ENCODE measurements around the gene GID8.

GID8 gene

DNA sequence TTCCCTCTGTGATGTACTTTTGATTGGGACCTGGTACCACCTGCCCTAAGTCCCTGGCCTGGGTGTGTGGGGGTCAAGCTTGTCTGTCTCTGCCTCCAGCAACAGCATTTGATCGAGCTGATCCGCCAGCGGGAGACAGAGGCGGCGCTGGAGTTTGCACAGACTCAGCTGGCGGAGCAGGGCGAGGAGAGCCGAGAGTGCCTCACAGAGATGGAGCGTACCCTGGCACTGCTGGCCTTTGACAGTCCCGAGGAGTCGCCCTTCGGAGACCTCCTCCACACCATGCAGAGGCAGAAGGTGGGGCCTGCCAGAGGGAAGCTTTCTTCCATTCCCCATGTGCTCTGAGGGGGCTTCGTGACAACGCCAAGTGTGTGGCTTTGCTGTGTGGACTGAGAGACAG is 5.4 kb downstream of the GID8 start:
- no peak for DNase-seq (ENCODE audit: low read depth in 2 of 2)

DNA sequence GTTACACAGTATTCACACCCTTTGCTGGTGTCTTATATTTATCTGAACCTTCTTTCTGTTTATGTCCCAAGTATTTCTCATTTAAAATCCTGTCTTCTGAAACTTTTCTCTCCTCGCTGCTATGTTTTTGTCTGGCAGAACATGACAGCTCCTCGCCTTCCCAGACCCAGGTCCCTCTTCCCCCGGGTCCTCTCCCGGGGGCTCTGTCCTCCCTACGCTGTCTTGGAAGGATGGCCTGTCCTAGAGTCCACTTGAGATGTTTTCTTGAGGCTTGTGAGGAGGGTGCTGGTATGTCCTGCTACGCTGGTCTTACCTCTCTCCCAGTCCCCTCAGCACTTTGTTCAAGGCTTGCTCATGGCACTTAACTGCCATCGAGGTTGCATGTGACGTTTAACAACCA is 6.2 kb downstream of the GID8 start:
- no peak for DNase-seq (ENCODE audit: low read depth in 2 of 2)

DNA sequence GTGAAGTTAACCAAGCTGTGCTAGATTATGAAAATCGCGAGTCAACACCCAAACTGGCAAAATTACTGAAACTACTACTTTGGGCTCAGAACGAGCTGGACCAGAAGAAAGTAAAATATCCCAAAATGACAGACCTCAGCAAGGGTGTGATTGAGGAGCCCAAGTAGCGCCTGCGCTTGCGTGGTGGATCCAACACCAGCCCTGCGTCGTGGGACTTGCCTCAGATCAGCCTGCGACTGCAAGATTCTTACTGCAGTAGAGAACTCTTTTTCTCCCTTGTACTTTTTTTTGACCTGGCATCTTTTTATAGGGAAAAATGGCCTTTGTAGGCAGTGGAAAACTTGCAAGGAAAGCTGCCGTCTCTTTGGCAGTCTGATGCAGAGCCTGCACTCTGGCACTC is 6.8 kb downstream of the GID8 start:
- no peak for DNase-seq (ENCODE audit: low read depth in 2 of 2)

DNA sequence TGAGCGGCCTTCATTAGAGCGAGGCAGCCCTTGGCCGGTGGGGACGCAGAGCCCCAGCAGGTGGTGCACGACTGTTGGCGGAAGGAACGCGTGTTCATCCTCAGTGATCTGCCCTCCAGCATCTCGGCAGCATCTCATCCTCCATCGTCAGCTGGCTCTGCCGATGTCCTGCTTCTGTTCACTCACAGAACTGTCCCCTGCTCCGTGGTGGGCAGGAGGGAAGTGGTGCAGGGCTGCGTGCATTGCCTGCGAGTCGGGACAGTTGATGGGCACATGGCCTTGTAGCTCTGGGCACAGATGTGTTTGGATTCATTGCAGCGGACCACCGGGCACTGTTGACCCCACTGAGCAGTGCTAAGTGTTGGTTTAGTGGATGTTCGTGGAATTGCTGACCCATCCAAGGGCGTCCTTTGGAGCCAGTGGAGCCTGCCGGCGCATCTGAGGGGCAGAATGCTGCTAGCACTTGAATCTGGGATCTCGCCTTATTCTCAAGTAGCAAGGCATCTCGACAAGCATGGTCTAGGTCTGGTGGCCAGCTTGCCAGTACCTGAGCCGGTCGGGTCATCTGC is 7.9 kb downstream of the GID8 start:
- DNase-seq (ENCODE audit: low read depth in 2 of 2): no peak

DNA sequence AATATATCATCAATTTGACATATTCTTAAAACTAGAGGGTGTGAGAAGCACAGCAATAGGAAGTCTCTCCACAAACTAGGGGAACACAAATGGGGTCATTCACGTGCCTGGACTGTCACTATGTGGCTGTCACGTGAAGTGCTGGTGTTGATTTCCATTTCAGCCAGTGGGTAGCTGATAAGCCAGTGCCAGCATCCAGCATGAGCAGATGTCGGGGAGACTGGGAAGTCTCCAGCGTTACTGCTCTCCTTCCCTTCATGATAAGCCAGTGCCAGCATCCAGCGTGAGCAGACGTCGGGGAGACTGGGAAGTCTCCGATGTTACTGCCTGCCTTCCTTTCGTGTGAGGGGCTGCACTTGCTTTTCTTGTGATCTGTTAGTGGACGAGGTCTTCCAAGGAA is 9.0 kb downstream of the GID8 start:
- no peak for DNase-seq (ENCODE audit: low read depth in 2 of 2)

DNA sequence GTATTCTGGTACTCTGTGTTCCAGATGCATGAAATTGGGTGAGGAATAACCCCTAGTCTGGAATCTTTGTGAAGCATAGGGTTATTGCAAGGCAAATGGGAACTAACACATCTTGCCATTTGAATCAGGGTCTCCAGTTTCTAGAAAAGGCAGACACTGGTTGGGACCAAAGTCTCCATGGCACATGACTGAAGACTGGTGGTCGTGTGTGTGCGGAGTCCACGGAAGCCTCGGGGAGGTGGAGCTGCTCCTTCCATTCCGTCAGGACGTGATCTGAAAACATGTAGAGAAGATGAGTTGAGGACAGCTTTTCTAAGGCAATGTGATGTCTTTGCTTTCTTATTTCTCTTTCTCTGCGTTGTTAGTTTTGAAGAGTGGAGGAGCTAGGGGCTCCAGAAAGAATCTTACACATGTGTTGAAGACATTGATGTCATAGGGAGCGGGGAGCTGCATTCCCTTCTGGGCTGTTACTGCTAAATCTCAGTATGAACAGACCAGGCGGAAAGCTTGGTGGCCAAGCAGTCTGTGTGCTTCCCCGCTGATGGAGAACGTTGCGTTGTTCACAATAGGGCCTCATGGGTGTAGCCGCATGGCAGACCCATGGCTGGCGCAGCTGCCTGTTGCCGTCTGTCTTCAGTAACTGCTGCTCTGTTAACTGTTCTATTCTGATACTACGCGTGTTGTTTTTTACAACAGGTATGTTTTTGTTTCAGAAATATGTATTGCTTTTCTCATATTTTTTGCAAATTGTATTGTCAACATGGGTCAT is 9.8 kb downstream of the GID8 start:
- DNase-seq (ENCODE audit: low read depth in 2 of 2): no peak

DNA sequence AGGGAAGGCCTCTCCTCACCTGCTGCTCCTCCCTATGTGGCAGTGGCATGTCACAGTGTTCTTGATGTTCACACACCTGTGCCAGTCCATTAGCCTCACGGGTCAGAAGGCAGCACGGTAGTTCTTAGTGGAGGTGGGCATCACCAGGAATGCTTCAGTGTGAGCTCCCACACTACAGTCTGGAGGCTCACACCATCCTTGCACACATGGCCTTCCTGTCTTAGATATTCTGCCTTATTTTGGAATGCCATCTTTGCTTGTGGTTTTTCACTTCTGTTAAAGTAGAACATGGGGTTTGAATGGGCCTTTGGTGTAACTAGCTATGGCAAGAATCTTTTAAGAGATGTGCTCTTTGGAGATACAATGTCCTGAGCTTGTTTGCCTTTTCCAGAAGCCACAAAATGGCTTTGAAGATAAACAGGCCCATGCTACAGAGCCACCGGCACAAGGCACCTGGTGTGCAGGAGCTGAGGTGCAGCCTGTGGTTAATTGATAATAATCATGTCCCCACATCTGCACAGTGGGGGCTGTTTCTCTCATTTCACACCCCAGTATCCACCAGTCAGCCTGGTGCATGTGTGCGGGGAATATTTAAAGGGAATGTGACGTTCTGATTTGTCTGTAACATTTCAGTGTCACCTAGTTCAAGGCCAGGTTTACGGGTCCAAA is 11.3 kb downstream of the GID8 start:
- no peak for DNase-seq (ENCODE audit: low read depth in 2 of 2)

DNA sequence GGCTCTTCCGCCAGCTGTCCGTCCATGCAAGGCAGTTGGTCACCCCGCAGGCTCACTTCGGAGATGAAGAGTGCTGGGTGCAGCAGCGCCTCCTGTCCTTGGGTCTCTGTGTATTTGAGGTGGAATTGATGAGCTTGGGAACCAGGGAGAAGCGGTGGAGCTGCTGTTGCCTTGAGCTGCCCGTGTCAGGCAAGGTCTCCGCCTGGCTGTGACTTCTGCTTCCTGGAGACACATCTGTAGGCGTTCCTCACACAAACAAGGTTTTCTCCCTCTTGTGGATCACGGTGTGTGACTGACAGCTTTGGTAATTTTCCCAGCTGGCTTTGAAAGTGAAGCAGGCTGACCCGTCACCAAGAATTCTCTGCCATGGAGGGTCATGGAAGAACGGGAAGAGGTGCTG is 12.0 kb downstream of the GID8 start:
- DNase-seq (ENCODE audit: low read depth in 2 of 2): no peak

DNA sequence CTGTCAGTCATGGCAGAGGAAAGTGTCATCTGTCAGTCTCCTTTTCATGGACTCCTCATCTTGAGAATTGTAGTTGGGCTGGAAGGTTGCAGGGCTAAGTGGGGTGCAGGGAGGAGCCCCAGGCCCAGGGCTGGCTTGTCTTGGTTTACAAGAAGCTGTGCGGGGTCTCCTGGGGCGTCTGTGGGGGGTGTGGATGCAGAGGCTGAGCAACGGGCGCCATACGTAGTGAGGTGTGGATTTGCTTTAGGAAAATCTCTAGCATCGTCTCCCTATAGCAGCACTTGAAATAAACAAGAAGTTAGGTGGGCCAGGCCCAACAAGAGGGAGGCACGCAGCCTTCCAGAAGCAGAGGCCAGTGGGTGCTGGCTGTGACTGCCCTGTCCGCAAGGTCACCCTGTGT is 12.8 kb downstream of the GID8 start:
- no peak for DNase-seq (ENCODE audit: low read depth in 2 of 2)

DNA sequence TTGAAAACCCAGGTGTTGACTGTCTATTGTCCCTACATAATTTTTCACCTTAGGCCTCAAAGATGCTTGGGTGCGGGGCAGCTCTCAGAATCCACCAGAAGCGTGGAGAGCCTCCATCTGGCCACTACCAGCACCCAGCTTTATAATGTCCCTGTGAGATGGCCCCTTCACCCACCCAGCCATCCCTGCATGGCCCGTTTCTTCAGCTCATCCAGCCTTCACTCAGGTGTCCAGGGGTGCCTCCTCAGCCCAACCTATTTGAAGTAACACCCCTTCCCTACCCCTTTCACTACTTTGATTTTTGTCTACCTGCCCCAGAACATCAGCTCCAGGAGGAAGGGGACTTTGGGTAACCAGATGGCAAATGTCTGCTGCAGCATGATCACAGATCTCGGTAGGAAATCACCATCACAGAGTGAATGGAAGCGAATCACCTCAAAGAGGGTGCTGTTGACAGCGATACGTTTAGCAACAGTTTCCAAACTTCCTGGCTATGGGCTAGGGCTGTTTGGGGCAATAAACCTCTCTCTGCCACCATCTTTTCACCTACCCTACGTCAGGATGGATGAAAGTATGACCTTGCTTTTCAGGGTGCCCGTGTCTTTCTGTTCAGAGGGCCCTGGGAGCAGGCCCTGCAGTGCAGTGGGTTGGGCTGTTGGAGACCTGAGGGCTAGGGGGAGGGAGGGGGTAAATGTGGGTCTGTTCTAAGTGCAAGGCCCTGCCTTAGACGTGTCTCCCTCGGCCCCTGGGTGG is 13.4 kb downstream of the GID8 start:
- no peak for DNase-seq (ENCODE audit: low read depth in 2 of 2)

DNA sequence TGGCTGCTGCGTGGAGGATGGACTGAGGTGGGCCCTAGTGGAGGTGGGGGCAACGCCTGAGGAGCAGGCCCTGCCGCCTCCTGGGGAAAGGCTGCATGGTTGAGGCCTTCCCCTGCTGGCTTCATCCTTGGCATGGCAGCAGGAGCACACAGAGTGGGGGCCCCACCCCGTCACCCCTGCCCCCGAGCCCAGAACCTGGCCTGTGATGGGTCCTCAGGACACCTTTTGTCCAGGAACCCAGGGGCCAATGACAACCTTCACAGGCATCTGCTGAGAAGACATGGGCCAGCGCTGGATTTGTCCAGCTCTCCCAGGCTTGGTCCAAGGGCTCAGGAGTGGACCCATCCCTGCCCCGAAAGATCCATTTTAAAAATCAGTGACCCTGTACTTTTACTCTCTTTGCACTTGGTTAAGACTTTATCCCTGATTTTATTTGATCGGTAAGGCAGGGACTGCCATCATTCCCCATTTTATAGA is 14.0 kb downstream of the GID8 start:
- DNase-seq (ENCODE audit: low read depth in 2 of 2): no peak

DNA sequence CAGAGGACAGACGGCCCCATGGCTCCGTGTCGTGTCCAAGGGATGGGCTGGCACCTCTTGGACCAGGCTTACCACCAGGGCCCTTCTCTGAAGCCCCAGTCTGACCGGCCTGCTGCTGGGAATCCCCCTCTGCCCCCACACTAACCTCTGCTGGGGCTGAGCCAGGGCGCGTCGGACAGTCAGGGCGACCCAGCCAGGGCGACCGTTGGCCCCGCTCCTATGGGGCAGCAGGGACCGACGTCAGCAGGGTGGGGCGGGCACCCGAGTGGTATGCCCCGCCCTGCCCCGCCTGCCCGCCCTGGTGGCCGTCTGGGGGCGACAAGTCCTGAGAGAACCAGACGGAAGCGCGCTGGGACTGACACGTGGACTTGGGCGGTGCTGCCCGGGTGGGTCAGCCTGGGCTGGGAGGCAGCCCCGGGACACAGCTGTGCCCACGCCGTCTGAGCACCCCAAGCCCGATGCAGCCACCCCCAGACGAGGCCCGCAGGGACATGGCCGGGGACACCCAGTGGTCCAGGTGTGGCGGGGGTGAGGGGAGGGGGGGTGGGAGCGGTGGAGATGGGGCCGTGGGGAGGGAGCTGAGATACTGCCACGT is 14.5 kb downstream of the GID8 start, which contains the start of gene SLC17A9:
TSS of gene SLC17A9 (plus strand) at position 337 of the 595 bp plus-strand sequence. CDS start at position 459, 122 bp downstream.
- no peak for DNase-seq (ENCODE audit: low read depth in 2 of 2)

DNA sequence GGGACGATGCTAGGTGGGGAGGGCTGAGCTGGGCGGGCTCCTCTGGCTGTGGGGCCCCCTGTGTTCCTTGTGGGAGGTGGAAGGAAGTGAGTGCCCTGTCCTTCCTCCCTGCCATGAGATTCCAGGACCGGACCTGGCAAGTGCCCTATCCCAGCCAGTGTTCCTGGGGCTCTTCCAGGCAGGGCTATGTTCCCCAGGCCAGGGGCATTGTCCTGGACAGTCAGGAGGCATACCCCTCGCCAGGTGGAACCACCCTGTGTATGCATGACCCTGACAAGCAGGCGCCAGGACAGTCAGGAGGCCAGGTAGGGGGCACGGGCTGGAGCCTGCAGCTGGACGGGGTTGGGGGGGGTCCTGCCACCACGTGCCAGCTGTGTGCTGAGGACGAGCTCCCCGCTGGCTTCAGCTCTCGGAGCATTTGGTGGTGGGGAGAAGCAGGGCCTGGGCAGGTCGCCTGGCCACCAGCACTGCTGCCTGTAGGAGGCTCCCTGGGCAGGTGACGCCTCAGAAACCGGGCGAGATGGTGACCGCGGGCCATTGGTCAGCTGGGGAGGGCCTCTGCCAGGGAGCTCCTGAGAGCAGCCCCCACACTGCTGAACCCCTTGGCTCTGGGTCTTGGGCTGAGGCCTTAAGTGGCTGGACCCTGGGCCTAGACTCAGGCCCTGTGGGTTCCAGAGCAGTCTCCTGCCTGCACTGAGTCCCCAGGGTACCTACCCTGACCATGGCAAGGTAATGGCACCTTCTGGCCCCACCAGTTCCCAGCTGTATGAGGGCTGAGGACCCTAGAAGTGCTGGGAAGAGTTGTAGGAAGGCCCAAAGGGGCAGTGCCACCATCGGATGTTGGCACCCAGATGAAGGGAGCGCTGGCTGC is 15.3 kb downstream of the GID8 start:
- no peak for DNase-seq (ENCODE audit: low read depth in 2 of 2)

DNA sequence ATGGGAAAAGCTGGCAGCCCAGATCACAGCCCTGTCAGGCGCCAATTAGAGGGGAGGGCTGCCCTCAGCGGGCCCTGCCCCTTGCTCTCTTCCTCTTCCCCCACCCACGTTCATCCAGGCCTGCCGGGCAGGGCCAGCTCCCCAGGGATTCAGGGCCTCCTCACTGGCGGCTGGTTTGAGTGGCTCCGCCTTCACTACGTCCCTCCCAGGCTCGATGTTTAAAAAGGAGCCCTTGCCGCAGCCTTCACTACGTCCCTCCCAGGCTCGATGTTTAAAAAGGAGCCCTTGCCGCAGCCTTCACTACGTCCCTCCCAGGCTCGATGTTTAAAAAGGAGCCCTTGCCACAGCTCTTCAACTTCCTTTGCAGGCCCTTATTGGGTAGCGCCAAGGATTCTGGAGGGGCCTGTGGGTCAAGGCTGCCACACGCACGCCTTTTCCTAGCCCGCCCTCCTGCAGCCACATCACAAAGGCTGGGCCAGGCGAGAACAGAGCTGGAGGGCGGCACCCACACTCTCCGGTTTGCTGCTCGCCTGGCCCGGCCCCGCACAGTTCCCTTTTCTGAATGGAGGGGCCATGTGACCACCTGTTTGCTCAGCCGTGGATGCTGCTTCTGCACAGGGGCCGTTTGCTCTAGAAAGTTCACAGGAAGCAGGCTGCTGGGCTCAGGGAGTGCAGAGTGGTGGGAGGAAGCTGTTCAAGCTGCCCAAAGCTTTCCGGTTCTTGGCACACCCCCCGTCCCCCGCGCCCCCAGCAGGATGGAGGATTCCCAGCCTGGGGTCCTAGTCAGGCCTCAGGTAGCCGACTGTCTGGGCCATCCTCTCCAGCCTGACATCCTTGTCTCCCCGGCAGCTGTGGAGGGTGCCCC is 16.1 kb downstream of the GID8 start:
- peak in 1 of 2 donors; percentile 31 for DNase-seq (ENCODE audit: low read depth in 2 of 2)

DNA sequence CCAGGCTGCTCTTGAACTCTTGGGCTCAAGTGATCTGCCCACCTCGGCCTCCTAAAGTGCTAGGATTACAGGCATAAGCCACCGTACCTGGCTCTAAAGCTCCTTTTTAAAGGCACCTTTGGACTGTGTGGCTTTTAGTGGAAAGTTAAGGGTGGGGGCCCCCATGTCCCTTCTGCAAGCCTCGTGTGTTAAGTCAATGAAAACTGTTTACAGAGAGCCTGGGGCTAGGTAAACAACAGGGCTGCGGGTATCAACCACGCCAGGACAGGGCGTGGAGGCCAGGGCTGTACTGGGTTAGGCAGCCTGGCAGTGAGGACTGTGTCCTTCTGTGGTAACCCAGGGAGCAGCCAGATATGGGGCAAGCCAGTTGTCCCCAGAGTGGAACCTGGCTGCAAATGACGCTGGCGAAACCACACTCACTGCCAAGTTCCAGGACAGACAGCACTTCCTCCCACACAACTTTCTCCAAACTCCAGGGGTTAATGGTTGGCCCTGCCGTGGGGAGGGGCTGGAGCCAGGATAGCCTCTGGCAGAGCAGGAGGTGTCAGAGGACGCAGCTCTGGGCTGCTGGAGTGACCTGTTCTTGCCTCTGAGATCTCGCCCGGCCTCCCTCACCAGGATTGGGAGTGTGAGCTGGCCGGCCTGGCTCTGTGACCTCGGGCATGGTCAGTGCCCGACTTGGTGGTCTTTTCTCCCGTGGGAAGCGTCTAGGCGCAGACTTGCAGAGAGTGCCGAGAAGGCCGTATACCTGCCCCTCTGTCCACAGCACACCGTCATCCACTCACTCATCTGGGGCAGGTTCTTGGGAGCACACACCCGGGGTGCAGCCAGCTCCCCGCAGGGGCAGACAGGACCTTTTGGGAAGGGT is 17.8 kb downstream of the GID8 start:
- DNase-seq (ENCODE audit: low read depth in 2 of 2): no peak

DNA sequence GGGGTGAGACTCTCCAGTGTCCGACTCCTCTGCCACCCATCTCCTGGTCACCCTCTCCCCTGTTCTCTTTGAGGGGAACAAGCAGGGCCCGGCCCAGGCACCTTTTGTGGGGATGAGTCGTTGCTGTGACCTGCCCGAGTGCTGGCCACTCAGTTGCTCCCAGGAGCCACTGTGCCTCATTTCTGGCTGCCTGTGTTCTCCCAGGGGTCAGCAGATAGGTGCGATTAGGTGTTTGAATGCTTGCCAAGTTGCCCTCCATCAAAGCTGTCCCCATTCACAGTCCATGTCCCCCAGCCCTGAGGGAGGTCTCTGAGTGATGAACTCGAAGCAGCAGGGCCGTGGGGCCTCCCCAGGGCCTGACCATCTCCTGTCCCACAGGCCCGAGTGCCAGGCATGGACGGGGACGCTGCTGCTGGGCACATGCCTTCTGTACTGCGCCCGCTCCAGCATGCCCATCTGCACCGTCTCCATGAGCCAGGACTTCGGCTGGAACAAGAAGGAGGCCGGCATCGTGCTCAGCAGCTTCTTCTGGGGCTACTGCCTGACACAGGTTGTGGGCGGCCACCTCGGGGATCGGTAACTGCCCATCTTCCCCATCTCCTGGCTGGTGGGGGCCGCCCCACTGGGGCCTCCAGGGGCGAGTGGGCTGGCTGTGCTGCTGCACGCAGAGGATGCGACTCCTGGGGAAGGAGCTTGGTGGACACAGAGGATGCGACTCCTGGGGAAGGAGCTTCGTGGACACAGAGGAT is 18.6 kb downstream of the GID8 start:
- DNase-seq (ENCODE audit: low read depth in 2 of 2): no peak

DNA sequence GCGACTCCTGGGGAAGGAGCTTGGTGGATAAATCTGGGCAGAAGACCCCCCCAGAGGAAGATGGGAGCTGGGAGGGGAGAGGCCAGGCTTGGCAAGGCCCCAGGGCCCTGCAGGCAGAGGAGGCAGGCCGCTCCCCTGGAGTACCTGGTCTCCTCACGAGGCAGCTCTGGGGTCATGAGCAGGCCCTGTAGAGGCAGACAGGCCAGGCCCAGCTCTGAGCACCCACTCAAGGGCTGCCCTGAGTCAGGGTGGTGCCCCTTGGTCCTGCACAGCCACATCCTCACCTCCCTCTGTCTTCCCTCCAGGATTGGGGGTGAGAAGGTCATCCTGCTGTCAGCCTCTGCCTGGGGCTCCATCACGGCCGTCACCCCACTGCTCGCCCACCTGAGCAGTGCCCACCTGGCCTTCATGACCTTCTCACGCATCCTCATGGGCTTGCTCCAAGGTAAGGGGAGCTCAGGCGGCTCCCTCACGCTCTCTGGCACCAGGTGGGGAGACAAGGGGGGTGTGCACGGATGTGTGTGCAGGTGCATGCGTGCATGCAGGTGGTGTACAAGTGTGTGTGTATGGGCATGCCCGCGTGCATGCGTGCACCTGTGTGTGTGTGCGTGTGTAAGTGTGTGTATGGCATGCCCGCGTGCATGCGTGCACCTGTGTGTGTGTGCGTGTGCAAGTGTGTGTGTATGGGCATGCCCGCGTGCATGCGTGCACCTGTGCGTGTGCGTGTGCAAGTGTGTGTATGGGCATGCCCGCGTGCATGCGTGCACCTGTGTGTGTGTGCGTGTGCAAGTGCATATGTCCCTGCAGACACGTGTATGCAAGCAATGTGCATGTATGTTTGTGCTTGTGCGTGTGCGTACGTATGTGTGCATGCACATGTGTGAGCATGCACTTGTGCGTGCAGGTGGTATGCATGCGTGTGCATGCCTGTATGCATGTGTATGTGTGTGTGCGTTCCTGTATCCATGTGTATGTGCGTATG is 19.5 kb downstream of the GID8 start:
- DNase-seq (ENCODE audit: low read depth in 2 of 2): no peak
